H54 (cell line): ENCODE data around the gene SIPA1L3.

ENCODE experiments used
- DNase-seq: peaks from one replicate; pipeline ENCODE4 v3.0.0; 2011; ENCODE audit warnings: low spot score, mixed read lengths; ENCODE audit not compliant: insufficient read length
- FAIRE-seq: peaks from 3 replicates; lab custom pipeline; 2011; peaks lifted over from hg19 to GRCh38; lab: Jason Lieb, UNC
- POLR2A ChIP-seq: IDR thresholded peaks from 2 replicates; pipeline ENCODE4 v1.6.1; 2011; ENCODE audit warnings: low read depth, mild to moderate bottlenecking, low read length

The SIPA1L3 gene

DNA sequence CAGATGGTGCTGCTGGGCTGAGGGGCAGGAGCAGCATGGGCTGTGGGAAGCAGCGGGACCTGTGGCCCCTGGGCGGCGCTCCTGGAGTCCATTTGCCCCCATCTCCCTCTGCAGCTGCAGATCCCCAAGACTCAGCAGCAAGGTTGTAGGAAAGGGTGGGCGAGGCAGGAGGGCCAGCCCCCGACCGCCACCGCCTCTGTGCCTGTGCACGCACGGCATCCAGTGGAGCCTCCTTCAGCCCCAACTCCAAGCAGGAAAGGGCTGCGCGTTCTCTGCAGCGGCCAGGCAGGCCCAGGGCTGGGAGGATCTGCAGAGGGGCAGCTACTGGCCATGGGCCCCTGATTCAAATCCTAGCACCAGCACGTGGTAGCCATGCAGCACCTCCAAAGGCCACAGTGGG, 296.2 kb downstream of the SIPA1L3 start:
- TF ChIP-seq POLR2A: no peak
- DNase-seq (no peak), FAIRE-seq (no peak)

DNA sequence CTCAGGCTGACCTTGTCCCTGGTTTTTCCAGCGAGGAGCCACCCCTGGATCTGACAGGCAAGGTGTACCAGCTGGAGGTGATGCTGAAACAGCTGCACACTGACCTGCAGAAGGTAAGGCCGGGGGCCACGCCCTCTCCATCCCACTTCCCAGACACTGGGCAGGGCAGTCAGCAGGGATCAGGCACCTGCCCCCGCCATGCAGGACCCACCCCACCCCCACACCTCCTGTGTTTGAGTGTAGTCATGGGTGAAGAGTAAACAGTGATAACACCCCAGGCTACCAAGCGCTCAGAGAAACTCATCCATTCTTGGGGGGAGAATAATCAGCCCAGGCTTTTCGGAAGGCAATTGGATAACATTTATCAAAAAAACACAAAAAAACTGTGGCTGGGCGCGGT, 297.1 kb downstream of the SIPA1L3 start:
- no peak for TF ChIP-seq POLR2A
- FAIRE-seq: no peak
- DNase-seq: no peak

DNA sequence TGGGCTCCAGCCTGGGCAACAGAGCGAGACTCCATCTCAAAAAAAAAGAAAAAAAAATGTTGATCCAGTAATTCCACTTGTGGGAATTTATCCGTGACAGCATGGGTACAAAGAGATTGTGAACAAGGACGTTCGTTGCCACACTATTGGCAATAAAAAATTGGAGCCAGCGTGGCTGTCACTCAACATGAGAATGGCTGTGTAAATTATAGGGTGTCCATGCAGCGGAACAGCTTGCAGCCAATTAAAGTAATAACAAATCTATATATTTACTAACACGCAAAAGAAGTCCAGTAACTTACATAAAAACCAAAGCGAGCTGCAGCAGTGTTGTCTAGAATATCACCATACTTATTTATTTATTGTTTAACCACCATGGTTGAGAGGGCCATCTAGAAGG, 297.7 kb downstream of the SIPA1L3 start:
- FAIRE-seq (no peak), DNase-seq (no peak)
- TF ChIP-seq POLR2A: no peak

DNA sequence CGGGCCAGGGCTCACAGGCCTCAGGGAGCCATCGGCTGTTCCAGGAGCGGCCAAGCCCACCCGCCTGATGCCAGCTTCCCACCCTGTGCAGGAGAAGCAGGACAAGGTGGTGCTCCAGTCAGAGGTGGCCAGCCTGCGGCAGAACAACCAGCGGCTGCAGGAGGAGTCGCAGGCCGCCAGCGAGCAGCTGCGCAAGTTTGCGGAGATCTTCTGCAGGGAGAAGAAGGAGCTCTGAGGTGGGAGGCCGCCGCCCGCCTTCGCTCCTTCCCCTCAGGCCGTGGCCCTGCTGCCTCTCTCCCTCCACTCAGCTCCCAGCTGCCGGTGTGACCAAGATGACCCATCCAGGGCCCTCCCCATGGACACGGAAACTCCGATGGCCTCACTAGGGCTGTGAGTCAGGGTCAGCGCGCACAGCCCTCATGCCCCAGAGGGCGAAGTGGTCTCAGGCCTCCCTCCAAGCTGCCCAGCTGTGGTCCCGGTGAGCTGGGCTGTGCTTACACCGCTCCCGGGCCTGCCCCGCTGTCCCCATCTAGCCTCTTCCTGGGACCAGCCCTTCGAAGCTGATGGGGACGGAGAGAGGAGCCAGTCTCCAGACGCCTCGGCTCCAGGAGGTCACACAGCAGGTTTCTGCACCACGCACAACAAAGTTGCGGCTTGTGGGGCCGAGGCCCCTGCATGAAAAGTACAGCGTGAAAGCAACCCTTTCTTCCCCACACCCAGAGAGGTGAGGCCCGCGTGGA, 299.2 kb downstream of the SIPA1L3 start:
- FAIRE-seq (no peak), DNase-seq (no peak)
- TF ChIP-seq POLR2A: no peak

DNA sequence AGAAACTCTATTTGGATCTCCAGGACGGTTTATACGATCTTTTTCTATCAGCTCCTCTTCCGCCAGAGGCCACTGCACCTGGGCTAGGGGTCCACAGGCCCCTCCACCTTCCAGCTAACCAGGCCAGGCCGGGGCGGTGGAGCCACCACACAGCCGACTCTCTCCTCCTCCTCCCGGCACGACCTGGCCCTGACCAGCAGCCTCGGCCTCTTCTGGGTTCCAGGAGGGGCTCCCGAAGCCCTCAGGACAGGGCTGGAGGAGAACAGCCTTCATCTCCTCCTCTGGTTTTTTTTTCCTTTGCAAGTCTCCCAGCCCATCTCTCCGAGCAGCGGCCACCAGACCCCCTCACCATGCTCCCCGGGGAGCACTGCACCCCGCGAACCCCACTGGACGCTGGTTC, 299.9 kb downstream of the SIPA1L3 start:
- FAIRE-seq (no peak), DNase-seq (no peak)
- TF ChIP-seq POLR2A: no peak

DNA sequence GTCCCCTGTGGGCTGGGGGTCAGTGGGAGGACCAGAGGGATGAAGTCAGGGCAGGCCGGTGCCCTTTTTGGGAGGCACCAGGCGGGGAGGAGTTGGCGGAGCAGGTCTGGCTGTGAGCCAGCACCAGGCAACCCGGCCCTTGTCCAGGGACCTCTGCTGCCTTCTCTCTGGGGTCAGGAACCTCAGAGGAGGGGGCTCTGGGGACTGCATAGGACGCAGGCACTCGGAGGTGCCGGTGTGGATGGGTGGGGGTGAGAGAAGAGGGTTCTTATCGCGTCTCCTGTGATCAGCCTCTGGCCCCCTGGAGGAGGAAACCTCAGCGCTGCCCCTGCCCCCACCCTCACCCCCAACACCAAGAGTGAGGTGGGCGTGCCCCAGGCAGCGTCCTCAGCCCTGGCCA, 300.5 kb downstream of the SIPA1L3 start:
- TF ChIP-seq POLR2A: no peak
- DNase-seq (no peak), FAIRE-seq (no peak)

DNA sequence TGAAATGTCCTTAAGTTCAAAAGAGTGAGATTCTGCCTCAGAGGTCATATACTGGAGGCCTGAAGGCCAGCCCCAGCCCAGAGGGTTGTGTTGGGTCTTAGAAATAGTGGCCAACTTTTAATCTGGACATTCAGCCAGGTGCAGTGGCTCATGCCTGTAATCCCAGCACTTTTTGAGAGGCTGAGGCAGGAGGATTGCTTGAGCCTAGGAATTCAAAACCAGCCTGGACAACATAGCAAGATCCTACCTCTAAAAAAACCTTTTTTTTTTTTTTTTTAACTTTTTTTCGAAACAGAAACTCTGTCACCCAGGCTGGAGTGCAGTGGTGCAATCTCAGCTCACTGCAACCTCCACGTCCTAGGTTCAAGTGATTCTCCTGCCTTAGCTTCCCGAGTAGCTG, 301.6 kb downstream of the SIPA1L3 start:
- DNase-seq (no peak), FAIRE-seq (no peak)
- no peak for TF ChIP-seq POLR2A

DNA sequence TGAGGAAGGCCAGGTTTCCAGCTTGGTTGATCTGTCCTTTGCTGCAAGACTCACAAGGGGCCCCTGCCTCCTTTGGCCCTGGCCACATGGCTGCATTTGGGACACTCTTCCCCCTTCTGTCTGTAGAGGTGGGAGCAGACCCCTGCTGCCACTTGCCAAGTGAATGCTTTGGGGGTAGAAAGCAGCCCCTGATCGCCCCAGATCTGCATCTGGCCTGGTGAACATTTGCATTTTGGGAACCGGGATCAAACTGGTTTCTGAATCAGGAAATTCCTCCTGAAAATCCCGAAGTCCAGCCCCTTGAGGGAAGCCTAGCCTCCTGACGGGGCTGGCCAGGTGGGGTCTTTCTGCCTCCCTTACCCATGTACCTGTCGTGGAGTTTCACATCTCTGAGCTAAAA, 302.1 kb downstream of the SIPA1L3 start:
- FAIRE-seq (no peak), DNase-seq (no peak)
- TF ChIP-seq POLR2A: no peak

DNA sequence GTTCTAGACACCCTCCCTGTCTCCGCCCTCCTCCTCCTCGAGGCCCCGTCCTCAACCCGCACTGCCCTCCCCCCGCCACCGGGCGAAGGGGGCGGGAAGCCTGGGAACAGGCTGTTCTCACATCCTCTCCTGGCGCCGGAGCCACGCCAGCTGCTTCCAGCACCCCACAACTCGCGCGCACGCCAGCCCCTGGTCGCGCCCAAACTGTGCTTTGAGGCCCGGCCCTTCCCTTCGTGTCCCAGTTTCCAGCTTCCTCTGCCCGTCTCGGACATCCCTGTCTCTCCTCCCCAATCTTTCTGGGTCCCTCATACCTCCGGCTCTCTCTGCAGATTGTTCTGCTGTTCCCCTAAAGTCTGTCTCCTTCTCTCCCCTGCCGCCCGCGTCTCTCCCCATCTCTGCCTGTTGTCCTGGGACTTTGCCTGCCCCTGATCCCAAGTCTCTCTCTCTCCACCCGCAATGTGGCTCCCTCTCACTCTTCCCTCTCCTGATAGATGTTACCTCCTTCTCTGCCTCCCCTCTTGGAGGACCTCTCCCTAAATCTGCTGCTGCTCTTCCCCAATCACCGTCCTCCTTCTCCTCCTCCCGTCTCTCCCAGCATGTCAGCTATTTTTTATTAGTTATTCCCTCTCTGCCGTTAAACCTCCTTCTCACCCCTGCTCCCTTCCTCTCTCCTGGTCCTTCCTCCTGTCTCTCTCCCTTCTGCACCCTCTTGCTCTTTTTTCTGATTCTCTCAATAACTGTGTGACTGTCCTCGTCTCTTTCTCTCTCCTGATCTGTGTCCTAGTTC, 302.9 kb downstream of the SIPA1L3 start:
- FAIRE-seq (no peak), DNase-seq (no peak)
- TF ChIP-seq POLR2A: no peak

DNA sequence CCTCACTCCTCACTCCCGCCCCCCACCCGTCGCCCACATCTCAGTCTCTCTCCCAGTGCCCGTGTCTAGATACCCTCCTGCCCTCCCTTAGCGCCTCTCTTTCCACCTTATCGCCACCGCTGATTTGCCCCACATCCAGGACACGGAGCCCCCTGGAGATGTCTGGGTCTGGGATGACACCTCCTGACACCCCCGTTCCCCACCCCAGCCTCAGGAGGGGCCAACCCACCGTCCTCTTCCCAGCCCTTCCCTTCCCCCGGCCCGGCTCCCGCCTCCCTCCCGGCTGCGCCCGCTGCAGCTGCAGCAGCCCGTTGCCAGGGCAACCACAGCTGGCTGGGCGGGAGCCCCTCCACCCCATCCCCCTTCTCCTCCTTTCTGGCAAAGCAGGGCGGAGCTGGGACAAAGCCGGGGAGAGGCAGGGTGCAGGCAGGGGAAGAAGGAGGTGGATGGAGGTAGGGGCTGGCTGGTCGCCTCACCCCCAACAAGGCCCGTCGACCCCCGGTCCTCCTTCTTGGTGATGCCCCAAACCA, 303.5 kb downstream of the SIPA1L3 start:
- FAIRE-seq: no peak
- no peak for TF ChIP-seq POLR2A
- DNase-seq: no peak

DNA sequence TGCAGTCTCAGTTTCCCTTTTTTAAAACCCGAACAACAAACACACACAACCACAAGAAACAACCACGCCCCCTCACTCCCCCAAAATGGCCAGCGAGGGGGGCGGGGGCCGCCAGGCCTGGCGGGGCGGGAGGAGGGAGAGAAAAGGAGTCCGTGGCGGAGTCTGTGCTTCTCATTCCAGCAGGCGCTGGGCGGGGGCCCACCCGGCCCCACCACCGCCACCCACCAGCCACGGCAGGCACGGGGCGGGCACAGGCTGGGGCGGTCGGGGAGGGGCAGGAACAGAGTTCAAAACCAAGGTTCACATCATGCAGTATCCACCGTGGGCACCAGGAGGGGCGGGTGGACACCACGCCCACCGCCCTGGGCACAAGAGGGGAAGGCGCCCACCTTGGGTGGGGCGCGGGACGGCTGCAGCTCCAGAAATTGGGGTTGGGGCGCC, 304.2 kb downstream of the SIPA1L3 start:
- TF ChIP-seq POLR2A: no peak
- no peak for DNase-seq

DNA sequence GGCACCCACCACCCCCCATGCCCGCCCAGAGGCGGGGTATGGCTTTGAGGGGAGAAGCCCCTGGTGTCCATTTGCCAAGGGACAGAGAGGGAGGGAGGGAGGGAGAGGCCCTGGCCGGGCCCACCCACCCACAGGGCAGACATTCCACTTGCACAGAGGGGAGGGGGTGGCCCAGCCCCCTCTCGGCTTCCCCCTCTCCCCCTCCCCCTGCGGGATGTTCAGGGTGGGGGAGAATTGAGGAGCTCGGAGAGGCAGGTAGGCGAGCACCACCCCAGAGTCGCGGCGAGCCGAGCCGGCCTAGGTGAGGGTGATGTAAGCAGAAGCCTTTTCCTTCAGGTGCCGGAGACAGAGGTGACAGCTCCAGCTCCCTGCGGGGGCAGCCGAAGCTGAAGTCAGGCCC, 304.8 kb downstream of the SIPA1L3 start:
- DNase-seq (no peak), FAIRE-seq (no peak)
- no peak for TF ChIP-seq POLR2A

More for the DNA sequence above, 304.2 kb downstream of the SIPA1L3 start:
- FAIRE-seq: no peak

DNA sequence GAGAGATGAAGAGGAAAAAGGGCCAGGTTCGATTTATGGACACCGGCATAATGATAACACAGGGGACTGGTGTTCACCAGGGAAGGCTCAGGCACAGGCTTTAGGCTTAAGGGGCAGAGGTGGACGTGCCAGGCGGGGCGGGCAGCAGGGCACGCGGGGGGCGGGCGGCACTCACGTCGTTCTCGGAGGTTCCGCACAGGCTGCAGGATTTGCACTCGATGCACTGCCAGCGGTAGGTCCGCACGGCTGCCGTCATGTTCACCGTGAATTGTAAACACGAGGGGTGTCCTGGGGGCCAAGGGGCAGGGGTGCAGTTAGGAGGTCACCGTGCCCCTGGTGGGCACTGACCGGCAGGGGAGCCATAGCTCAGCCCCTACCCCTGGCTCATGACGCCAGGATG, 306.5 kb downstream of the SIPA1L3 start:
- FAIRE-seq (no peak), DNase-seq (no peak)
- no peak for TF ChIP-seq POLR2A

DNA sequence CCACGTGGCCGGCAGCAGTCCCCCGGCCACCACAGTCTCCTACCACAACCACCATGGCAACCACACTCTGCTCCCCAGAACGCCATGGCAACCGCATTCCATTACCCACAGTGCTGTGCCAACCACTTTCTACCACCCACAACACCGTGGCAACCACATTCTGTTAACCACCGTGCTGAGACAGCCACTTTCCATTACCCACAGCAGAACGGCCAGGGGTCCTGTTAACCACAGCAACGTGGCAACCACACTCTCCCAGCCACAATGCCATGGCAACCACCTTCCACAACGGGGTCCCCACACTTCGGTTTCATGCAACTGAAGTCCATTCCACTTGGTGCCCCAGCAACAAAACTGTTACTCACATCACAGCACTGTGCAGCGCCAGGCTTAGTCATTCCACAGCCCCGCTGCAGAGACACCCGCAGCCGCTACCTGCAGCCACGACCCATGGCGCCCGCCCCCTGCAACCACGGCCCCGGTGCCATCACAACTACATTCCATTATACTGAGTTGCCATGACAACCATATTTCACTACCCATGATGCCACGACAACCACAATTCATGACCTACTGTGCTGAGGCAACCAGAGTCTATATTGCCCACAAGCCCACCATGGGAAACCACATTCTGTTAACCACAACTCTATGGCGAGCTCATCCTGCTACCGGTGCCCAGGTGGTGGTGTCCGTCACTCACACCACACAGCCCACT, 307.1 kb downstream of the SIPA1L3 start:
- DNase-seq (peak; percentile 99), FAIRE-seq (peak; percentile 58)
- no peak for TF ChIP-seq POLR2A
